Aorta (tissue), 5 donors: ENCODE data around the gene ARPC5. TPM values are rescaled to one million over a fixed set of nuclear protein-coding genes. Genes with fewer than 3 reads are reported as not detected.

Experiments
- ATAC-seq: fragments of 200-7000 bp; cut with Tn5 transposase; one replicate; pipeline ENCODE4 v1.9.1; 2022; ENCODE audit warnings: moderate library complexity; ENCODE audit not compliant: low FRiP score
- DNase-seq, 2 donors: peaks; one replicate each; pipeline ENCODE4 v3.0.0-alpha.2; 2020
- H3K27ac ChIP-seq, 2 donors: one replicate each; pipeline ENCODE4 v1.5.1; 2013; ENCODE audit warnings: low read length in 2 of 2, mild to moderate bottlenecking in 2 of 2, moderate library complexity in 2 of 2, control low read depth in 1 of 2, inconsistent platforms in 1 of 2, low read depth in 1 of 2
- H3K27me3 ChIP-seq, 2 donors: one replicate each; pipeline ENCODE4 v1.6.1; 2013; ENCODE audit warnings: control low read depth in 1 of 2, low read length in 1 of 2, mild to moderate bottlenecking in 1 of 2, moderate library complexity in 1 of 2; ENCODE audit not compliant: insufficient read depth in 2 of 2, control insufficient read depth in 1 of 2
- H3K36me3 ChIP-seq, 2 donors: one replicate each; pipeline ENCODE4 v1.6.1; 2013; ENCODE audit warnings: control low read depth in 1 of 2, low read length in 1 of 2, mild to moderate bottlenecking in 1 of 2; ENCODE audit not compliant: insufficient read depth in 2 of 2, control insufficient read depth in 1 of 2
- H3K4me1 ChIP-seq, 2 donors: one replicate each; pipeline ENCODE4 v1.6.1; 2013; ENCODE audit warnings: low read length in 2 of 2, control low read depth in 1 of 2, mild to moderate bottlenecking in 1 of 2, moderate library complexity in 1 of 2; ENCODE audit not compliant: insufficient read depth in 2 of 2, control insufficient read depth in 1 of 2
- H3K4me3 ChIP-seq, 2 donors: one replicate each; pipeline ENCODE4 v1.5.1; 2013; ENCODE audit warnings: low read length in 2 of 2, control low read depth in 1 of 2, mild to moderate bottlenecking in 1 of 2
- H3K9me3 ChIP-seq: one replicate; pipeline ENCODE4 v1.6.1; 2013; ENCODE audit warnings: mild to moderate bottlenecking, low read length; ENCODE audit not compliant: control insufficient read depth
- WGBS, 2 donors: extraction: QIAGEN DNeasy Blood & Tissue Kit; methylation state at CpG; one replicate each; pipeline ENCODE4 v1.1.7; 2013; 5-methylcytosine and 5-hydroxymethylcytosine counted together
- intact Hi-C, 2 donors: fragments of 100-400 bp; cut with DNase I; formaldehyde crosslinking; loops; one replicate each; pipeline versions ENCODE4 v1.14.2 to v1.15.0; 2022
- polyA plus RNA-seq, 2 donors: library from polyadenylated mRNA; stranded (reverse); fragments of 200-250 nt; gene quantifications; one replicate each; pipeline ENCODE4 v1.2.3, GENCODE V29; 2013
- total RNA-seq, 2 donors: library from RNA; stranded (reverse); fragmentation: NEBNext Ultra II Directional; extraction: Animal tissue kit (Norgen Biotek cat#: 25700); gene quantifications; one replicate each; pipeline ENCODE4 v1.2.1, GENCODE V29; 2021
- donor health status: healthy with polysubstance abuse.
- donor health status: Bipolar disorder and iron deficiency.
- donor health status: DM: no; HTN: no; CAD: no.
- donor health status: DM: no; HTN: no; CAD: no.
- donor health status: DM: yes; HTN: yes; CAD: no.

The ARPC5 gene
- total and polyA plus RNA-seq, 4 donors: 90.6 to 162 (median 123) TPM

DNA sequence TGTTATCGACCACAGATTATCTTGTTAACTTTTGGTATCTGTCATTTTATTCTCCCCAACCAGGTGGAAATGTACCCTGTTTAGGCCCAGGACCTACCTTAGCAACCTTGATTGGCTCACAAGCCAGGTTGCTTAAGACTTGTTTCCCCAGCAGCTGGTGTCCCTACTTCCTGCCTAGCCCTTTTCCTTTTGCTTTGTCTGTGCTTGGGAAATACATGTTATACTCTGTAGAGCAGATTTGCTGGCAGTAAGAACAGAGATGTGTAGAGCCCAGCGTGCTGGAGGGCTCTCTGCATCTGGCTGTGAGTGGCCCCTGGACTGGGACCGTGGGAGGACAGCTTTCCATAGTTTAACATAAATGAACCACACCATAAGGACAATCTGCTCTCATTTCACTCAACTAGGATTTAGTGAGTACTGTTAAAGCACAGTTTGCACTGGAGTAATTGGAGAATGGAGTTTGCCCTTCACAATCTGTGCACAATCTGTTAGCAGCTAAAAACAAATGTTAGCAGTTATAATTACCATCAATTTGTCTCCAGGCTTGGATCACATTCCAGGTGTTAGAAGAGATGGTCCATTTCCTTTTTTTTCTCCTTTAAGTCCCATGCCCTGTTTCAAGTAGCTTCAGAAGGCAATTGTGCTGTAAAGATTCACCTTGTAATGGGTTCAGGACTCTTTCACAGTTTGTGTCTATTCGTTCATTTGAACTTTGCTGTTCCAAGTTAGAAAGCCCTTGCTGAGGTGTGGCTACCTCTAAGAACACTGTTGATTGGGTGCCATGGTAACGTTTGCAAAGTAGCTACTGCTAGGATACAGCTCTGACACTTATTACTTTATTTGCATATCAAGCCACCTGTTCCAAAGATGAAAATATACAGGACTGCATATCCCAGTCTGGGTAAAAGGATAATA is 17.2 kb upstream of the ARPC5 start, which contains the start of gene APOBEC4:
Gene APOBEC4, minus strand, starts transcription at position 770 of the 915 bp plus-strand sequence. CDS start 4,535 bp downstream, outside the sequence.
- DNase-seq: no peak
- intact Hi-C loops: no loop called here
- WGBS, 2 donors: 77 to 82% methylated on average over 5 of the region's 5 CpGs
- no peak within 1 kb of the TSS for H3K4me3 ChIP-seq
- no peaks in the 10 kb centered on the region for H3K27me3 ChIP-seq
- no peaks in the 10 kb centered on the region for H3K36me3 ChIP-seq
- no peak within 1 kb of the TSS for H3K27ac ChIP-seq
- no peaks in the 10 kb centered on the region for H3K4me1 ChIP-seq
- no peaks in the 10 kb centered on the region for H3K9me3 ChIP-seq
- ATAC-seq: no peak

- no peak overlapping the region for H3K27ac ChIP-seq
- no peaks in the 10 kb centered on the region for H3K4me1 ChIP-seq
- ATAC-seq (no peak), DNase-seq (no peak)
- H3K4me3 ChIP-seq: no peak overlapping the region
- no peaks in the 10 kb centered on the region for H3K9me3 ChIP-seq
- intact Hi-C loops: no loop called here
- WGBS, 2 donors: 92 to 93% methylated on average over 1 of the region's 1 CpG
- H3K36me3 ChIP-seq: no peaks in the 10 kb centered on the region
- H3K27me3 ChIP-seq: no peaks in the 10 kb centered on the region
These were observed 16.5 kb upstream of the ARPC5 start for GRCh38 chr1:183652107-183652506.

DNA sequence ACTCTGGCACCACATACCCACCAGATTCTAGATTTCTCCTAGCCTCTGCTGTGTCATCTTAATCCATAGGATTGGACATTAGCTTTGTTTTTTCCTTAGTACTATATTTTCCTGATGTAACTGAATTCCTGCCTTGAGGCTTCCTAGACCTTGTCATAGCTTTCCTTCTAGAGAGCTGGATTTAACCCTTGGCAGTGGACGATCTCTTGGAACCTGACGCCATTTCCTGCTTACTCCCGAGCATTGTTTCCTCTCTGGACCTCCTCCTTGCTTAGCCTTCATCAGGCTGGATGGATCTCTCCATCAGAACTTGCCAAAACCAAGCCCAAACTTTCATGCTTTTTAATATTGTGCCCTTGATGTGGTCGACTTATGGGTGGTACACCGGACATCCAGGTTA is 16.0 kb upstream of the ARPC5 start:
- Histone ChIP-seq H3K27ac (no peak overlapping the region), H3K27me3 (no peaks in the 10 kb centered on the region), H3K9me3 (no peaks in the 10 kb centered on the region), H3K36me3 (no peaks in the 10 kb centered on the region), H3K4me1 (no peaks in the 10 kb centered on the region), H3K4me3 (no peak overlapping the region)
- no peak for ATAC-seq
- WGBS, 2 donors: 84 to 92% methylated on average over 5 of the region's 5 CpGs
- DNase-seq: no peak
- intact Hi-C loops: no loop called here

DNA sequence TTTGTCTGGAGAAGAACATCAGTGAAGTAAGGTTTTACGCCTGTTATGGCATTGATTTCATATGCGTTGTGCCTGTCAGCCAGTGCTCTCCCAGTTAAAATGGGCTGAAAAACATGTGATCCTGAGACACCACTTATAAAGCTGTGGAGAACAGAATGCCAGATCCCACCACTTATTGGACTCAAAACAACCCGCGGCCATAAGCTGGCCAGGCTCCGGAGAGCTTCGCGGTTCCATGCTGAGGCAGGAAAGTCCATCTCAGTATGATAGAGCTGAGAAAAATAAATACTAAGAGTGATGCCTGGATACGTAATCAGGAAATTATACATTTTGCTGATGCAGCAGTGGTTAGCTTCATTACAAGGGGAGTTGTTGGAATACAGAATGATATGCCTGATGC is 12.5 kb upstream of the ARPC5 start:
- Histone ChIP-seq H3K27ac (no peak overlapping the region), H3K4me1 (no peaks in the 10 kb centered on the region), H3K4me3 (no peak overlapping the region), H3K27me3 (no peaks in the 10 kb centered on the region), H3K9me3 (no peaks in the 10 kb centered on the region), H3K36me3 (no peaks in the 10 kb centered on the region)
- DNase-seq: no peak
- intact Hi-C loops: no loop called here
- no peak for ATAC-seq
- 95 to 96% methylated on average over 8 of the region's 8 CpGs for WGBS, 2 donors

GRCh38 chr1:183646776-183647175 is 11.2 kb upstream of the ARPC5 start:
- Histone ChIP-seq H3K27me3 (no peaks in the 10 kb centered on the region), H3K36me3 (no peaks in the 10 kb centered on the region), H3K4me1 (no peaks in the 10 kb centered on the region), H3K9me3 (no peaks in the 10 kb centered on the region), H3K27ac (no peak overlapping the region), H3K4me3 (no peak overlapping the region)
- no peak for DNase-seq
- no peak for ATAC-seq
- intact Hi-C loops: no loop called here

DNA sequence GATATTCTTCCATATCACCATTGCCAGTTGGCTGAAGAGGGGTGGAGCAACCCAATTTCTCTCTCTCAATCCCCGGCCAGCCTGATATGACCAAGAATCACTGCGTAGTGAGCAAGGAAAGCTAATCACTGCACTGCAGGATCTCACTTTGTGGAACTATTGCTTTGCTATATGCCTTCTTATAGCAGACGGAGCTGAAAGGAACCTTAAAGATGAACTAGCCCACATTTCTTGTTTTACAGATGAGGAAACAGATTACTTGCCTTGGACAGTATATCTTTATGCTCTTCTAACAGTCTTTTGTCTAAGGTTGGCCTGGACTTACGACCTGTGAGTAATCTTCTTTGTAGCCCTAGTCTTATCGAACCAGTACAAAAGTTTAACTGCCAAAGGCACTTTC is 9.9 kb upstream of the ARPC5 start:
- intact Hi-C loops: no loop called here
- no peaks in the 10 kb centered on the region for H3K4me1 ChIP-seq
- H3K9me3 ChIP-seq: no peaks in the 10 kb centered on the region
- ATAC-seq: no peak
- DNase-seq: no peak
- 93% methylated on average over 5 of the region's 5 CpGs for WGBS, 2 donors
- no peaks in the 10 kb centered on the region for H3K27me3 ChIP-seq
- H3K27ac ChIP-seq: no peak overlapping the region
- H3K4me3 ChIP-seq: no peak overlapping the region
- H3K36me3 ChIP-seq: no peaks in the 10 kb centered on the region

DNA sequence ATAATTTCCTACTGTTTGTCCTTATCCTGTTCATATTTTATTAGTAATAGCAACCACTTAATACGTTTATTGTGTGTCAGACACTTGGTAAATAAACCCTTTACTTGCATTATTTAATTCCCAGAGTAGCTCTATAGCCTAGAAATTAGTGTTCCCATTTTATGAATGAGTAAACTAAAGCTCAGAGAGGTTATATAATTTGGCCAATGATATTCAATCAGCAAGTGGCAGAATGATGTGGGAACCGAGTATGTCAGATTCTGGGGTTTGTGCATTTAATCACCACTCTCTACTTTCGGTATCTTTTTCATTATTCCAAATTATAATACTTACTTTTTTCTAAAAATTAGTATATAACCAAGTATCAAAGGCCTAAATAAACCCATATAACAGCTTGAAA is 6.6 kb upstream of the ARPC5 start:
- Histone ChIP-seq H3K4me3 (no peak overlapping the region), H3K36me3 (no peaks in the 10 kb centered on the region), H3K27me3 (no peaks in the 10 kb centered on the region), H3K4me1 (no peaks in the 10 kb centered on the region), H3K27ac (no peak overlapping the region), H3K9me3 (no peaks in the 10 kb centered on the region)
- intact Hi-C loops: no loop called here
- no peak for DNase-seq
- ATAC-seq: no peak
- WGBS, 2 donors: 91 to 99% methylated on average over 3 of the region's 3 CpGs

- DNase-seq (no peak), ATAC-seq (no peak)
- intact Hi-C loops: no loop called here
- Histone ChIP-seq H3K9me3 (no peaks in the 10 kb centered on the region), H3K36me3 (no peaks in the 10 kb centered on the region), H3K27ac (no peak overlapping the region), H3K4me3 (no peak overlapping the region), H3K27me3 (no peaks in the 10 kb centered on the region), H3K4me1 (no peaks in the 10 kb centered on the region)
- WGBS, 2 donors: 63 to 67% methylated on average over 1 of the region's 1 CpG
These were observed 4.6 kb upstream of the ARPC5 start for GRCh38 chr1:183640193-183640592.

DNA sequence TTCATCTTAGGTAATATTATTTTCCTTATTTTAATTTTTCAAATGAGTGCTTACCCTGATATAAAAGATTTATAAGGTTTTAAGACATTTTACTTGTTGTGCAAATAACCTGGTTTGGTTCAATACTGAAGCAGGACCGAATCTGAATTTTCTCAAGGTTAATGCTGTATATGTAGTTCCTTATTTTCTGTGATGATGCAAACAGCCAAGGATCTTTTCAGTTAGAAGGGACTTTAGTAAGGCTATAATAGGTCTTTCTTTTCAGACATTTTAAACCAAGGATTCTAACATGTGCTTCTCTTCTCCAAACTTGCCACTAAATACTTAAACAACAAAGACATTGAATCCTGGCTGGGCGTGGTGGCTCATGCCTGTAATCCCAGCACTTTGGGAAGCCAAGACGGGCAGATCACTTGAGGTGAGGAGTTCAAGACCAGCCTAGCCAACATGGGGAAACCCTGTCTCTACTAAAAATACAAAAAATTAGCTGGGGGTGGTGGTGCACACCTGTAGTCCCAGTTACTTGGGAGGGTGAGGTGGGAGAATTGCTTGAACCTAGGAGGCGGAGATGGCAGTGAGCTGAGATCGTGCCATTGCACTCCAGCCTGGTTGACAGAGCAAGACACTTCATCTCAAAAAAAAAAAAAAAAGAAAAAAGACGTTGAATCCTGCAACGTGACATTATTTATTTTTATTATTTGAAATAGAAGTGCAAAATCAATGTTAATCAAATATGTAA is 3.2 kb upstream of the ARPC5 start:
- Histone ChIP-seq H3K4me1 (no peaks in the 10 kb centered on the region), H3K27me3 (no peaks in the 10 kb centered on the region), H3K27ac (no peak overlapping the region), H3K9me3 (no peaks in the 10 kb centered on the region), H3K36me3 (no peaks in the 10 kb centered on the region), H3K4me3 (no peak overlapping the region)
- DNase-seq: no peak
- intact Hi-C loops: no loop called here
- ATAC-seq: no peak
- WGBS, 2 donors: 91 to 92% methylated on average over 7 of the region's 7 CpGs
